Liver (tissue), 9 donors: ENCODE data around the gene GFRA1. TPM values are rescaled to one million over a fixed set of nuclear protein-coding genes. Genes with fewer than 3 reads are reported as not detected.

ENCODE experiments used
- DNase-seq: peaks from one replicate; pipeline ENCODE4 v3.0.0-alpha.2; 2017; ENCODE audit warnings: low spot score
- H3K27ac ChIP-seq, 2 donors: one replicate each; pipeline ENCODE4 v1.7.0; 2013; ENCODE audit warnings: inconsistent platforms in 2 of 2, low read length in 2 of 2, control low read depth in 1 of 2, low read depth in 1 of 2, mild to moderate bottlenecking in 1 of 2
- H3K27me3 ChIP-seq, 4 donors: one replicate each; pipeline versions ENCODE4 v1.6.1 to v1.7.0; 2013; ENCODE audit warnings: low read length in 3 of 4, inconsistent platforms in 1 of 4, mild to moderate bottlenecking in 1 of 4, moderate library complexity in 1 of 4; ENCODE audit not compliant: control insufficient read depth in 4 of 4, insufficient read depth in 4 of 4
- H3K36me3 ChIP-seq, 4 donors: one replicate each; pipeline versions ENCODE4 v1.6.1 to v1.7.0; 2013; ENCODE audit warnings: low read length in 3 of 4, mild to moderate bottlenecking in 3 of 4, low read depth in 1 of 4, moderate library complexity in 1 of 4; ENCODE audit not compliant: control insufficient read depth in 4 of 4, insufficient read depth in 3 of 4
- H3K4me1 ChIP-seq, 4 donors: one replicate each; pipeline versions ENCODE4 v1.6.1 to v1.7.0; 2013; ENCODE audit warnings: low read length in 3 of 4, mild to moderate bottlenecking in 3 of 4, moderate library complexity in 1 of 4; ENCODE audit not compliant: control insufficient read depth in 4 of 4, insufficient read depth in 4 of 4
- H3K4me3 ChIP-seq, 3 donors: one replicate each; pipeline versions ENCODE4 v1.6.1 to v1.7.0; 2013; ENCODE audit warnings: low read length in 3 of 3, control low read depth in 1 of 3, low read depth in 1 of 3, mild to moderate bottlenecking in 1 of 3
- H3K9ac ChIP-seq, 2 donors: one replicate each; pipeline ENCODE4 v1.7.0; 2013; ENCODE audit warnings: low read length in 2 of 2, mild to moderate bottlenecking in 2 of 2, moderate library complexity in 2 of 2, control low read depth in 1 of 2, low read depth in 1 of 2
- H3K9me3 ChIP-seq, 4 donors: one replicate each; pipeline versions ENCODE4 v1.6.1 to v1.7.0; 2013; ENCODE audit warnings: low read length in 3 of 4; ENCODE audit not compliant: control insufficient read depth in 4 of 4
- ATF3 ChIP-seq: IDR thresholded peaks from 2 replicates; pipeline ENCODE4 v1.6.1; 2016; ENCODE audit warnings: antibody characterized with exemption
- CTCF ChIP-seq: fragments of 150-350 bp; IDR thresholded peaks from 2 replicates; pipeline ENCODE4 v1.5.1; 2017; ENCODE audit warnings: improper control_type of control experiment, low read depth, low read length; ENCODE audit not compliant: missing input control
- EGR1 ChIP-seq, 2 donors: IDR thresholded peaks; 2 replicates each; pipeline ENCODE4 v1.6.1; 2016 to 2018; ENCODE audit warnings: antibody characterized with exemption in 2 of 2, low read depth in 2 of 2
- FOXA2 ChIP-seq: IDR thresholded peaks from 2 replicates; pipeline ENCODE4 v1.6.1; 2016; ENCODE audit warnings: antibody characterized with exemption
- GABPA ChIP-seq, 2 donors: IDR thresholded peaks in 1 of 2; conservative IDR thresholded peaks in 1 of 2; 2 replicates each; pipeline ENCODE4 v1.6.1; 2016; ENCODE audit warnings: antibody characterized with exemption in 2 of 2, mild to moderate bottlenecking in 1 of 2, moderate library complexity in 1 of 2
- HNF4G ChIP-seq: IDR thresholded peaks from 2 replicates; pipeline ENCODE4 v1.6.1; 2016; ENCODE audit warnings: antibody characterized with exemption
- JUND ChIP-seq, 2 donors: IDR thresholded peaks; 2 replicates each; pipeline ENCODE4 v1.6.1; 2016; ENCODE audit warnings: antibody characterized with exemption in 2 of 2
- MAX ChIP-seq: IDR thresholded peaks from 2 replicates; pipeline ENCODE4 v1.6.1; 2016; ENCODE audit warnings: antibody characterized with exemption
- NR2F2 ChIP-seq: IDR thresholded peaks from 2 replicates; pipeline ENCODE4 v1.6.1; 2016; ENCODE audit warnings: antibody characterized with exemption
- RAD21 ChIP-seq, 2 donors: IDR thresholded peaks; 2 replicates each; pipeline ENCODE4 v1.6.1; 2016; ENCODE audit warnings: antibody characterized with exemption in 2 of 2, mild to moderate bottlenecking in 2 of 2
- REST ChIP-seq: IDR thresholded peaks from 2 replicates; pipeline ENCODE4 v1.6.1; 2016; ENCODE audit warnings: antibody characterized with exemption, mild to moderate bottlenecking
- RXRA ChIP-seq, 2 donors: IDR thresholded peaks; 2 replicates each; pipeline ENCODE4 v1.6.1; 2017 to 2018; ENCODE audit warnings: antibody characterized with exemption in 2 of 2, mild to moderate bottlenecking in 1 of 2
- SP1 ChIP-seq: IDR thresholded peaks from 2 replicates; pipeline ENCODE4 v1.6.1; 2018; ENCODE audit warnings: antibody characterized with exemption, mild to moderate bottlenecking
- TAF1 ChIP-seq: conservative IDR thresholded peaks from 2 replicates; pipeline ENCODE4 v1.6.1; 2016; ENCODE audit warnings: antibody characterized with exemption, mild to moderate bottlenecking
- YY1 ChIP-seq: IDR thresholded peaks from 2 replicates; pipeline ENCODE4 v1.6.1; 2016; ENCODE audit warnings: antibody characterized with exemption, mild to moderate bottlenecking
- ZBTB33 ChIP-seq: IDR thresholded peaks from 2 replicates; pipeline ENCODE4 v1.6.1; 2016; ENCODE audit warnings: antibody characterized with exemption
- WGBS: extraction: QIAGEN DNeasy Blood & Tissue Kit; methylation state at CpG from one replicate; pipeline ENCODE4 v1.1.7; 2013; 5-methylcytosine and 5-hydroxymethylcytosine counted together
- polyA plus RNA-seq, 2 donors: library from polyadenylated mRNA; stranded (reverse) in 1 of 2; unstranded in 1 of 2; fragments of 200-250 nt in 1 of 2; fragments of >200 nt in 1 of 2; fragmentation: Nextera tagmentation in 1 of 2; extraction: Ambion mirVana in 1 of 2; gene quantifications; one replicate each; pipeline versions ENCODE4 v1.2.1 to v1.2.3, GENCODE V29; 2013 to 2015
- total RNA-seq, 2 donors: library from RNA; depleted of rRNA; stranded (reverse); fragments of >200 nt; gene quantifications; one replicate each; pipeline ENCODE4 v1.2.3, GENCODE V29; 2014
- donor health status: healthy.
- donor health status: healthy.
- donor health status: healthy.
- donor health status: healthy.
- donor health status: healthy.

The GFRA1 gene
- total and polyA plus RNA-seq, 4 donors, result 14.2 to 53.6 (median 17.8) TPM

GRCh38 chr10:116126239-116126638 is 146.8 kb downstream of the GFRA1 start:
- no peaks in the 10 kb centered on the region for H3K27me3 ChIP-seq
- peaks cover 0 to 10% (median 2%) of the 10 kb centered on the region in 4 donors for H3K36me3 ChIP-seq
- TF ChIP-seq TAF1 (no peak), NR2F2 (no peak)
- H3K4me1 ChIP-seq, result no peaks in the 10 kb centered on the region
- no peak for DNase-seq
- no peak overlapping the region for H3K9ac ChIP-seq
- WGBS, result 87% methylated on average over 3 of the region's 3 CpGs
- no peaks in the 10 kb centered on the region for H3K9me3 ChIP-seq
- H3K27ac ChIP-seq, result no peak overlapping the region
- no peak overlapping the region for H3K4me3 ChIP-seq

GRCh38 chr10:116125180-116125579 is 147.8 kb downstream of the GFRA1 start:
- H3K36me3 ChIP-seq, result peaks cover 0 to 10% (median 2%) of the 10 kb centered on the region in 4 donors
- no peak for DNase-seq
- H3K27me3 ChIP-seq, result no peaks in the 10 kb centered on the region
- H3K27ac ChIP-seq, result no peak overlapping the region
- no peaks in the 10 kb centered on the region for H3K9me3 ChIP-seq
- H3K4me3 ChIP-seq, result no peak overlapping the region
- no peak for TF ChIP-seq CTCF
- no peak for TF ChIP-seq YY1
- no peak for TF ChIP-seq ZBTB33
- no peak for TF ChIP-seq HNF4G
- TF ChIP-seq EGR1 (IDR thresholded peaks at IDR 0.05; ENCODE audit: low read depth in 2 of 2), result no peak
- no peak for TF ChIP-seq REST
- no peak for TF ChIP-seq SP1
- TF ChIP-seq GABPA (IDR thresholded peaks at IDR 0.05 in 1 of 2, conservative IDR thresholded peaks at IDR 0.05 in 1 of 2), result no peak
- no peak for TF ChIP-seq ATF3
- no peak for TF ChIP-seq RAD21 (IDR thresholded peaks at IDR 0.05)
- no peak for TF ChIP-seq NR2F2
- no peak for TF ChIP-seq TAF1
- no peak for TF ChIP-seq FOXA2
- no peak for TF ChIP-seq RXRA (IDR thresholded peaks at IDR 0.05)
- no peak for TF ChIP-seq JUND (IDR thresholded peaks at IDR 0.05)
- TF ChIP-seq MAX, result no peak
- no peaks in the 10 kb centered on the region for H3K4me1 ChIP-seq
- 87% methylated on average over 19 of the region's 19 CpGs for WGBS
- H3K9ac ChIP-seq, result no peak overlapping the region
